HepG2 (cell line): ENCODE data around the gene CHCT1. TPM values are rescaled to one million over a fixed set of nuclear protein-coding genes. Genes with fewer than 3 reads are reported as not detected.

ENCODE experiments used
- ATAC-seq: fragments of 200-7000 bp; cut with Tn5 transposase; 3 replicates; pipeline ENCODE4 v1.9.1; 2020; ENCODE audit warnings: mild to moderate bottlenecking, moderate library complexity
- BruUV-seq: library from RNA; stranded (reverse); fragments of 400-500 nt; replicated peaks from 2 replicates; lab custom pipeline; 2021; lab: Mats Ljungman, UMichigan
- CTCF ChIA-PET: fragments of 300-600 bp; formaldehyde crosslinking; extraction: SDS; loops from one replicate; lab custom pipeline; 2021; ENCODE audit warnings: low total read pairs, inconsistent platforms, low intra/inter-chr PET ratio; lab: Yijun Ruan, JAX
- POLR2A ChIA-PET: fragments of 350-600 bp; sonication (Branson Sonifier 250); formaldehyde crosslinking; loops from one replicate; lab custom pipeline; 2020; ENCODE audit warnings: antibody characterized with exemption, inconsistent platforms; lab: Yijun Ruan, JAX
- DNase-seq: peaks from one replicate; pipeline ENCODE4 v3.0.0-alpha.2; 2015; ENCODE audit warnings: low spot score
- FAIRE-seq: peaks from 3 replicates; lab custom pipeline; 2011; peaks lifted over from hg19 to GRCh38; lab: Jason Lieb, UNC
- H2AFZ ChIP-seq: one replicate; pipeline ENCODE4 v1.6.1; 2011; ENCODE audit warnings: low read length, inconsistent platforms
- H3K27ac ChIP-seq: fragments of 300-600 bp; 3 replicates; pipeline ENCODE4 v1.8.0; 2011; ENCODE audit warnings: mixed run types, mild to moderate bottlenecking, mixed read lengths, low read length, inconsistent platforms; ENCODE audit not compliant: insufficient read depth; ENCODE audit errors: extremely low read length
- H3K27me3 ChIP-seq, 2 experiments: fragments of 200-600 bp in 1 of 2; 2 replicates in 1 of 2; 3 replicates in 1 of 2; pipeline versions ENCODE4 v1.6.0 to v1.8.0; 2011; ENCODE audit warnings: low read length in 2 of 2, mild to moderate bottlenecking in 2 of 2, moderate library complexity in 2 of 2, inconsistent platforms in 1 of 2; ENCODE audit not compliant: insufficient read depth in 2 of 2, control insufficient read depth in 1 of 2
- H3K36me3 ChIP-seq, 2 experiments: fragments of 200-600 bp in 1 of 2; replicated peaks in 1 of 2; 2 replicates in 1 of 2; 3 replicates in 1 of 2; pipeline versions ENCODE4 v1.5.1 to v1.8.0; 2011; ENCODE audit warnings: low read length in 2 of 2, inconsistent platforms in 1 of 2; ENCODE audit not compliant: insufficient read depth in 2 of 2, control insufficient read depth in 1 of 2
- H3K4me1 ChIP-seq: 2 replicates; pipeline ENCODE4 v1.5.1; 2012; ENCODE audit warnings: low read length, inconsistent platforms; ENCODE audit not compliant: insufficient read depth
- H3K4me2 ChIP-seq: 2 replicates; pipeline ENCODE4 v1.6.0; 2011; ENCODE audit warnings: low read depth, low read length, inconsistent platforms
- H3K4me3 ChIP-seq, 3 experiments: fragments of 200-600 bp in 1 of 3; sonication (generic), shearing (Covaris generic) in 1 of 3; replicated peaks in 1 of 3; 2 replicates each; pipeline ENCODE4 v1.5.1; 2011 to 2016; ENCODE audit warnings: low read length in 3 of 3, inconsistent platforms in 2 of 3, low read depth in 2 of 3, mild to moderate bottlenecking in 2 of 3, control low read depth in 1 of 3, mixed read lengths in 1 of 3; ENCODE audit not compliant: insufficient read depth in 1 of 3
- H3K79me2 ChIP-seq: one replicate; pipeline ENCODE4 v1.6.1; 2011; ENCODE audit warnings: low read length, inconsistent platforms; ENCODE audit not compliant: insufficient read depth
- H3K9ac ChIP-seq: 2 replicates; pipeline ENCODE4 v1.6.0; 2011; ENCODE audit warnings: mild to moderate bottlenecking, low read depth, low read length, inconsistent platforms; ENCODE audit not compliant: insufficient read depth
- H3K9me3 ChIP-seq: 2 replicates; pipeline ENCODE4 v1.5.1; 2012; ENCODE audit warnings: mild to moderate bottlenecking, low read length
- H4K20me1 ChIP-seq: 2 replicates; pipeline ENCODE4 v1.6.0; 2011; ENCODE audit warnings: inconsistent platforms, mild to moderate bottlenecking, low read length, moderate library complexity; ENCODE audit not compliant: insufficient read depth
- CEBPB ChIP-seq: IDR thresholded peaks from 2 replicates; pipeline ENCODE4 v1.6.1; 2011; ENCODE audit warnings: low read depth, low read length, improper control_type of control experiment, borderline replicate concordance
- GATA4 ChIP-seq: sonication (generic); IDR thresholded peaks from 2 replicates; pipeline ENCODE4 v1.6.1; 2016; ENCODE audit warnings: antibody characterized with exemption, low read depth, borderline replicate concordance
- HINFP ChIP-seq: sonication (generic); formaldehyde crosslinking; IDR thresholded peaks from 2 replicates; pipeline ENCODE4 v1.4.0; 2020; ENCODE audit warnings: low read depth, mild to moderate bottlenecking, missing genetic modification reagents
- PAF1 ChIP-seq: IDR thresholded peaks from 2 replicates; pipeline ENCODE4 v1.6.1; 2016; ENCODE audit warnings: missing genetic modification reagents, missing compliant biosample characterization
- PLRG1 ChIP-seq: fragments of 450-650 bp; conservative IDR thresholded peaks from 2 replicates; pipeline ENCODE4 v1.6.1; 2016
- RFX1 ChIP-seq: fragments of 450-650 bp; IDR thresholded peaks from 2 replicates; pipeline ENCODE4 v1.6.1; 2017
- ZNF136 ChIP-seq: sonication (generic); formaldehyde crosslinking; IDR thresholded peaks from 2 replicates; pipeline ENCODE4 v1.8.1; 2022; ENCODE audit warnings: low read depth, mild to moderate bottlenecking, moderate library complexity, missing genetic modification reagents
- ZNF326 ChIP-seq: sonication (generic); formaldehyde crosslinking; IDR thresholded peaks from 2 replicates; pipeline ENCODE4 v1.4.0; 2020; ENCODE audit warnings: missing genetic modification reagents, borderline replicate concordance
- ZNF333 ChIP-seq: sonication (generic); formaldehyde crosslinking; IDR thresholded peaks from 2 replicates; pipeline ENCODE4 v1.4.0; 2020; ENCODE audit warnings: mild to moderate bottlenecking, missing genetic modification reagents, borderline replicate concordance
- ZNF543 ChIP-seq: sonication (generic); formaldehyde crosslinking; IDR thresholded peaks from 2 replicates; pipeline ENCODE4 v1.4.0; 2020; ENCODE audit warnings: mild to moderate bottlenecking, missing genetic modification reagents
- WGBS: methylation state at CpG from one replicate; pipeline ENCODE4 v1.1.6; 2017; ENCODE audit warnings: low lambda C conversion rate; 5-methylcytosine and 5-hydroxymethylcytosine counted together
- in situ Hi-C: cut with HindIII; loops from 2 replicates; pipeline ENCODE4 v1.10.0; 2017; ENCODE audit warnings: low pct_unique_long_range_greater_than_20kb; ENCODE audit not compliant: extremely low pct_ligation_motif_present
- intact Hi-C: fragments of 100-400 bp; cut with micrococcal nuclease; formaldehyde crosslinking; loops from one replicate; pipeline ENCODE4 v1.10.0; 2022; ENCODE audit not compliant: unreplicated experiment
- polyA plus RNA-seq, 8 experiments: library from polyadenylated mRNA; depleted of rRNA in 3 of 8; stranded (reverse) in 7 of 8; unstranded in 1 of 8; fragments of >200 nt; fragmentation: Illumina TruSeq in 4 of 8; extraction: Trizol in 4 of 8; gene quantifications; 2 replicates each; pipeline versions ENCODE4 v1.2.1 to v1.2.3, GENCODE V29; 2011 to 2016; ENCODE audit warnings: low read depth in 4 of 8, missing spikeins in 1 of 8, mixed read lengths in 1 of 8; ENCODE audit not compliant: insufficient read depth in 1 of 8
- total RNA-seq, 5 experiments: library from RNA; depleted of rRNA; stranded (reverse); fragments of >200 nt; fragmentation: Illumina TruSeq; extraction: Trizol; gene quantifications; 2 replicates each; pipeline ENCODE4 v1.2.3, GENCODE V29; 2016; ENCODE audit warnings: low read depth in 1 of 5
- TF ChIP-seq, protein P1 (sequence below): sonication (generic); formaldehyde crosslinking; IDR thresholded peaks from 2 replicates; pipeline ENCODE4 v1.5.0; 2020; ENCODE audit warnings: mild to moderate bottlenecking, missing genetic modification reagents

CHCT1 gene
- total and polyA plus RNA-seq, 2 of the 13 experiments (the other 11 are each of a cell fraction or from before 2014, with no cell fraction given) = not detected

- CTCF ChIA-PET = no interaction called here
- H3K79me2 ChIP-seq = no peaks in the 10 kb centered on the region
- no peaks in the 10 kb centered on the region for H4K20me1 ChIP-seq
- BruUV-seq = no TSS peak
- peaks cover 21 to 75% of the 10 kb centered on the region in 2 experiments for H3K36me3 ChIP-seq
- no peak overlapping the region for H3K27ac ChIP-seq
- FAIRE-seq (no peak), DNase-seq (no peak), ATAC-seq (no peak)
- no peaks in the 10 kb centered on the region for H3K9me3 ChIP-seq
- H3K9ac ChIP-seq = no peak overlapping the region
- no peaks in the 10 kb centered on the region for H3K4me1 ChIP-seq
- no peak overlapping the region for H3K4me3 ChIP-seq
- H2AFZ ChIP-seq = no peak overlapping the region
- intact Hi-C loops (no loop called here), in situ Hi-C loops (no loop called here)
- POLR2A ChIA-PET = no interaction called here
- no peak for TF ChIP-seq GATA4
- H3K27me3 ChIP-seq = no peaks in the 10 kb centered on the region
- 94% methylated on average over 4 of the region's 4 CpGs for WGBS
- H3K4me2 ChIP-seq = no peak overlapping the region
Observed at GRCh38 chr17:60455378-60455777, 33.1 kb downstream of the CHCT1 start.

GRCh38 chr17:60457148-60457547 lies 34.9 kb downstream of the CHCT1 start:
- POLR2A ChIA-PET = no interaction called here
- no TSS peak for BruUV-seq
- intact Hi-C loops (no loop called here), in situ Hi-C loops (no loop called here)
- FAIRE-seq (no peak), DNase-seq (no peak), ATAC-seq (no peak)
- no peaks in the 10 kb centered on the region for H3K9me3 ChIP-seq
- no peaks in the 10 kb centered on the region for H4K20me1 ChIP-seq
- no peaks in the 10 kb centered on the region for H3K79me2 ChIP-seq
- no peak overlapping the region for H2AFZ ChIP-seq
- TF ChIP-seq ZNF136 (CRISPR knock-in tag) (no peak), HINFP (CRISPR knock-in tag) (no peak), ZNF326 (CRISPR knock-in tag) (no peak), ZNF543 (CRISPR knock-in tag) (no peak), PAF1 (no peak), ZNF333 (CRISPR knock-in tag) (no peak), CEBPB (peak; percentile 15; the same call in 1 of the 2 replicates), RFX1 (no peak), PLRG1 (no peak)
- TF ChIP-seq, protein P1, sequence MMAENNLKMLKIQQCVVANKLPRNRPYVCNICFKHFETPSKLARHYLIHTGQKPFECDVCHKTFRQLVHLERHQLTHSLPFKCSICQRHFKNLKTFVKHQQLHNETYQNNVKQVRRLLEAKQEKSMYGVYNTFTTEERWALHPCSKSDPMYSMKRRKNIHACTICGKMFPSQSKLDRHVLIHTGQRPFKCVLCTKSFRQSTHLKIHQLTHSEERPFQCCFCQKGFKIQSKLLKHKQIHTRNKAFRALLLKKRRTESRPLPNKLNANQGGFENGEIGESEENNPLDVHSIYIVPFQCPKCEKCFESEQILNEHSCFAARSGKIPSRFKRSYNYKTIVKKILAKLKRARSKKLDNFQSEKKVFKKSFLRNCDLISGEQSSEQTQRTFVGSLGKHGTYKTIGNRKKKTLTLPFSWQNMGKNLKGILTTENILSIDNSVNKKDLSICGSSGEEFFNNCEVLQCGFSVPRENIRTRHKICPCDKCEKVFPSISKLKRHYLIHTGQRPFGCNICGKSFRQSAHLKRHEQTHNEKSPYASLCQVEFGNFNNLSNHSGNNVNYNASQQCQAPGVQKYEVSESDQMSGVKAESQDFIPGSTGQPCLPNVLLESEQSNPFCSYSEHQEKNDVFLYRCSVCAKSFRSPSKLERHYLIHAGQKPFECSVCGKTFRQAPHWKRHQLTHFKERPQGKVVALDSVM = 0 out of 2 replicates have a peak, but pooled peaks have one; percentile 30
- TF ChIP-seq, all 625 proteins: peak for 2
- Histone ChIP-seq H3K4me1 (no peaks in the 10 kb centered on the region), H3K4me2 (no peak overlapping the region), H3K36me3 (peaks cover 21 to 79% of the 10 kb centered on the region in 2 experiments), H3K27ac (no peak overlapping the region), H3K27me3 (no peaks in the 10 kb centered on the region), H3K9ac (no peak overlapping the region), H3K4me3 (no peak overlapping the region)
- CTCF ChIA-PET = no interaction called here
- WGBS = 97% methylated on average over 2 of the region's 2 CpGs
